Measurements from ENCODE around the gene HCN2. TPM values are rescaled to one million over a fixed set of nuclear protein-coding genes. Genes with fewer than 3 reads are reported as not detected.

Gene HCN2
- polyA plus RNA-seq, 1 of the 3 experiments (the other 2 are of a cell fraction) = 5.6 TPM

GRCh38 chr19:648904-649801 is 59.5 kb downstream of the HCN2 start:
- Histone ChIP-seq H3K27ac (ENCODE audit: low read depth in 2 of 2, low read length in 1 of 2) (no peak overlapping the region), H3K27me3 (ENCODE audit: insufficient read depth) (no peaks in the 10 kb centered on the region), H3K9ac (no peak overlapping the region), H3K4me1 (ENCODE audit: control insufficient read depth in 1 of 2, insufficient read depth in 2 of 2, low read depth in 1 of 2, low read length in 1 of 2) (no peaks in the 10 kb centered on the region), H4K20me1 (ENCODE audit: insufficient read depth) (peaks cover 25% of the 10 kb centered on the region), H2AFZ (ENCODE audit: low read depth) (no peak overlapping the region), H3K4me3 (ENCODE audit: low read depth in 2 of 2, low read length in 1 of 2) (no peak overlapping the region), H3K9me2 (no peaks in the 10 kb centered on the region), H3K36me3 (replicated peaks in 1 of 2; ENCODE audit: control insufficient read depth in 1 of 2, insufficient read depth in 2 of 2, low read length in 1 of 2) (peaks cover 0 to 61% of the 10 kb centered on the region in 2 experiments), H3F3A (replicated peaks; ENCODE audit: insufficient read depth) (no peaks in the 10 kb centered on the region), H3K4me2 (no peak overlapping the region), H3K9me3 (no peaks in the 10 kb centered on the region), H3K79me2 (ENCODE audit: insufficient read depth) (peaks cover 26% of the 10 kb centered on the region)
- WGBS (ENCODE audit: low lambda C conversion rate) = 97% methylated on average over 25 of the region's 53 CpGs
- CTCF ChIA-PET = interaction anchor here (0.6 to 0.7 kb wide), 2 partner anchors 85 to 354 kb away, joined by 3 read pairs; no protein-coding TSS in a partner anchor
- TF ChIP-seq PBX3 (IDR thresholded peaks at IDR 0.05) = no peak
- no peak for TF ChIP-seq GATA2 (CRISPR knock-in tag; IDR thresholded peaks at IDR 0.05)
- TF ChIP-seq CHD2 (IDR thresholded peaks at IDR 0.05; ENCODE audit: low read length, partially characterized antibody) = no peak
- TF ChIP-seq, protein P1, sequence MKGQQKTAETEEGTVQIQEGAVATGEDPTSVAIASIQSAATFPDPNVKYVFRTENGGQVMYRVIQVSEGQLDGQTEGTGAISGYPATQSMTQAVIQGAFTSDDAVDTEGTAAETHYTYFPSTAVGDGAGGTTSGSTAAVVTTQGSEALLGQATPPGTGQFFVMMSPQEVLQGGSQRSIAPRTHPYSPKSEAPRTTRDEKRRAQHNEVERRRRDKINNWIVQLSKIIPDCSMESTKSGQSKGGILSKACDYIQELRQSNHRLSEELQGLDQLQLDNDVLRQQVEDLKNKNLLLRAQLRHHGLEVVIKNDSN (IDR thresholded peaks at IDR 0.05; ENCODE audit: borderline replicate concordance, low read depth) = no peak
- TF ChIP-seq TAF1 (IDR thresholded peaks at IDR 0.05; ENCODE audit: borderline replicate concordance, low read depth, low read length) = no peak
- TF ChIP-seq EP300 (IDR thresholded peaks at IDR 0.05; ENCODE audit: borderline replicate concordance in 1 of 2, low read depth in 1 of 2, low read length in 1 of 2) = no peak
- no peak for TF ChIP-seq IRF3 (IDR thresholded peaks at IDR 0.05; ENCODE audit: low read depth, low read length)
- TF ChIP-seq FOSL2 (IDR thresholded peaks at IDR 0.05; ENCODE audit: borderline replicate concordance, low read depth) = no peak
- TF ChIP-seq, protein P2, sequence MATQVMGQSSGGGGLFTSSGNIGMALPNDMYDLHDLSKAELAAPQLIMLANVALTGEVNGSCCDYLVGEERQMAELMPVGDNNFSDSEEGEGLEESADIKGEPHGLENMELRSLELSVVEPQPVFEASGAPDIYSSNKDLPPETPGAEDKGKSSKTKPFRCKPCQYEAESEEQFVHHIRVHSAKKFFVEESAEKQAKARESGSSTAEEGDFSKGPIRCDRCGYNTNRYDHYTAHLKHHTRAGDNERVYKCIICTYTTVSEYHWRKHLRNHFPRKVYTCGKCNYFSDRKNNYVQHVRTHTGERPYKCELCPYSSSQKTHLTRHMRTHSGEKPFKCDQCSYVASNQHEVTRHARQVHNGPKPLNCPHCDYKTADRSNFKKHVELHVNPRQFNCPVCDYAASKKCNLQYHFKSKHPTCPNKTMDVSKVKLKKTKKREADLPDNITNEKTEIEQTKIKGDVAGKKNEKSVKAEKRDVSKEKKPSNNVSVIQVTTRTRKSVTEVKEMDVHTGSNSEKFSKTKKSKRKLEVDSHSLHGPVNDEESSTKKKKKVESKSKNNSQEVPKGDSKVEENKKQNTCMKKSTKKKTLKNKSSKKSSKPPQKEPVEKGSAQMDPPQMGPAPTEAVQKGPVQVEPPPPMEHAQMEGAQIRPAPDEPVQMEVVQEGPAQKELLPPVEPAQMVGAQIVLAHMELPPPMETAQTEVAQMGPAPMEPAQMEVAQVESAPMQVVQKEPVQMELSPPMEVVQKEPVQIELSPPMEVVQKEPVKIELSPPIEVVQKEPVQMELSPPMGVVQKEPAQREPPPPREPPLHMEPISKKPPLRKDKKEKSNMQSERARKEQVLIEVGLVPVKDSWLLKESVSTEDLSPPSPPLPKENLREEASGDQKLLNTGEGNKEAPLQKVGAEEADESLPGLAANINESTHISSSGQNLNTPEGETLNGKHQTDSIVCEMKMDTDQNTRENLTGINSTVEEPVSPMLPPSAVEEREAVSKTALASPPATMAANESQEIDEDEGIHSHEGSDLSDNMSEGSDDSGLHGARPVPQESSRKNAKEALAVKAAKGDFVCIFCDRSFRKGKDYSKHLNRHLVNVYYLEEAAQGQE (IDR thresholded peaks at IDR 0.05; ENCODE audit: low read depth, low read length) = no peak
- no peak for TF ChIP-seq MEF2A (IDR thresholded peaks at IDR 0.05; ENCODE audit: borderline replicate concordance, low read depth)
- TF ChIP-seq YY1 (IDR thresholded peaks at IDR 0.05; ENCODE audit: low read depth) = no peak
- TF ChIP-seq RCOR1 (IDR thresholded peaks at IDR 0.05; ENCODE audit: low read length) = no peak
- TF ChIP-seq GABPA (IDR thresholded peaks at IDR 0.05; ENCODE audit: low read depth) = no peak
- no peak for TF ChIP-seq ZBTB33 (IDR thresholded peaks at IDR 0.05; ENCODE audit: borderline replicate concordance, low read depth)
- TF ChIP-seq SMC3 (IDR thresholded peaks at IDR 0.05; ENCODE audit: low read depth, low read length) = no peak
- TF ChIP-seq NFIC (IDR thresholded peaks at IDR 0.05; ENCODE audit: borderline replicate concordance) = no peak
- DNase-seq = no peak
- POLR2A ChIA-PET = no interaction called here
